Mucosa of descending colon (tissue), 3 donors: ENCODE data around the gene IFNG-AS1. TPM values are rescaled to one million over a fixed set of nuclear protein-coding genes. Genes with fewer than 3 reads are reported as not detected.

Experiments used
- ATAC-seq: fragments of 200-7000 bp; cut with Tn5 transposase; one replicate; pipeline ENCODE4 v1.9.1; 2020; ENCODE audit warnings: mild to moderate bottlenecking, moderate library complexity
- DNase-seq, 3 donors: peaks; one replicate each; pipeline ENCODE4 v3.0.0-alpha.2; 2020
- H3K36me3 ChIP-seq: fragments of 200-600 bp; one replicate; pipeline ENCODE4 v1.8.0; 2021; ENCODE audit warnings: low read depth, mild to moderate bottlenecking
- H3K4me1 ChIP-seq: fragments of 200-600 bp; one replicate; pipeline ENCODE4 v1.8.0; 2021; ENCODE audit warnings: low read depth, mild to moderate bottlenecking
- H3K4me3 ChIP-seq: fragments of 200-600 bp; one replicate; pipeline ENCODE4 v1.8.0; 2021; ENCODE audit warnings: mild to moderate bottlenecking
- H3K9me3 ChIP-seq: fragments of 200-600 bp; one replicate; pipeline ENCODE4 v1.8.0; 2021; ENCODE audit warnings: mild to moderate bottlenecking
- CTCF ChIP-seq: fragments of 200-600 bp; IDR thresholded peaks from one replicate; pipeline ENCODE4 v1.8.0; 2022; ENCODE audit warnings: antibody characterized with exemption, mild to moderate bottlenecking
- intact Hi-C, 2 donors: fragments of 100-400 bp; cut with DNase I in 1 of 2; cut with micrococcal nuclease in 1 of 2; formaldehyde crosslinking; loops; one replicate each; pipeline versions ENCODE4 v1.11.0 to v1.11.1; 2022; cut with DNase I, micrococcal nuclease
- total RNA-seq, 3 donors: library from RNA; stranded (reverse); fragmentation: NEBNext Ultra II Directional in 2 of 3; extraction: Animal tissue kit (Norgen Biotek cat#: 25700) in 2 of 3; gene quantifications; one replicate each; pipeline versions ENCODE4 v1.2.1 to v1.2.4, GENCODE V29; 2021 to 2023
- donor health status: DM: no; HTN: no; CAD: no; lungs with moderate emphysema.
- donor health status: DM: no; HTN: no; CAD: no.
- donor health status: DM: no; HTN: yes; CAD: no.

IFNG-AS1 gene
- total RNA-seq, 3 donors from 2014 or later, result 0.17 to 0.70 TPM; not detected in 1

DNA sequence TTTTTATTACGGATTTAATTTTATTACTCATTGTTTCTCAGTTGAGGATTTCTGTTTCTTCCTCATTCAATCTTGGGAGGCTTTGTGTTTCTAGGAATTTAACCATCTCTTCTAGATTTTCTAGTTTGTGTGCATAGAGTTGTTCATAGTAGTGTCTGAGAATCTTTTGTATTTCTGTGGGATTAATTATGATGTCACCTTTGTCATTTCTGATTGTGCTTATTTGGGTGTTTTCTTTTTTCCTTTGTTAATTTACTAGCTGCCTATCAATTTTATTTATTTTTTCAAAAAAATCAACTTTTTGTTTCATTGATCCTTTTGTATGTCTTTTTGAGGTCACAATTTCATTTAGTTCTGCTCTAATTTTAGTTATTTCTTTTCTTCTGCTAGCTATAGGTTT, 75.9 kb downstream of the IFNG-AS1 start:
- intact Hi-C loops, result no loop called here
- Histone ChIP-seq H3K9me3 (peaks cover 6% of the 10 kb centered on the region), H3K36me3 (no peaks in the 10 kb centered on the region), H3K4me3 (no peak overlapping the region), H3K4me1 (no peaks in the 10 kb centered on the region)
- no peak for TF ChIP-seq CTCF
- DNase-seq, result no peak
- no peak for ATAC-seq

DNA sequence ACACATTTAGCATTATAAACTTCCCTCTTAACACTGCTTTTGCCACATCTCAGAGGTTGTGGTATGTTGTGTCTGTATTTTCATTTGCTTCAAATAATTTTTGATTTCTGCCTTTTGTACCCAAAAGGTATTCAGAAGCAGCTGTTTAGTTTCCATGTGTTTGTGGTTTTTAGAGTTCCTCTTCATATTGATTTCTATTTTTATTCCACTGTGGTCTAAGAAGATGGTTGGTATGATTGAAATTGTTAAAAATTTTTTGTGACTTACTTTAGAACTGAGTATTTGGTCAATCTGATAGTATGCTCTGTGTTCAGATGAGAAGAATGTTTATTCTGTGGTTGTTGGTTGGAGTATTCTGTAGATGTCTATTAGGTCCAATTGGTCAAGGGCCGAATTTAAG, 76.4 kb downstream of the IFNG-AS1 start:
- intact Hi-C loops, result no loop called here
- no peak for DNase-seq
- TF ChIP-seq CTCF, result no peak
- Histone ChIP-seq H3K9me3 (peaks cover 6% of the 10 kb centered on the region), H3K4me1 (no peaks in the 10 kb centered on the region), H3K36me3 (no peaks in the 10 kb centered on the region), H3K4me3 (no peak overlapping the region)
- no peak for ATAC-seq

DNA sequence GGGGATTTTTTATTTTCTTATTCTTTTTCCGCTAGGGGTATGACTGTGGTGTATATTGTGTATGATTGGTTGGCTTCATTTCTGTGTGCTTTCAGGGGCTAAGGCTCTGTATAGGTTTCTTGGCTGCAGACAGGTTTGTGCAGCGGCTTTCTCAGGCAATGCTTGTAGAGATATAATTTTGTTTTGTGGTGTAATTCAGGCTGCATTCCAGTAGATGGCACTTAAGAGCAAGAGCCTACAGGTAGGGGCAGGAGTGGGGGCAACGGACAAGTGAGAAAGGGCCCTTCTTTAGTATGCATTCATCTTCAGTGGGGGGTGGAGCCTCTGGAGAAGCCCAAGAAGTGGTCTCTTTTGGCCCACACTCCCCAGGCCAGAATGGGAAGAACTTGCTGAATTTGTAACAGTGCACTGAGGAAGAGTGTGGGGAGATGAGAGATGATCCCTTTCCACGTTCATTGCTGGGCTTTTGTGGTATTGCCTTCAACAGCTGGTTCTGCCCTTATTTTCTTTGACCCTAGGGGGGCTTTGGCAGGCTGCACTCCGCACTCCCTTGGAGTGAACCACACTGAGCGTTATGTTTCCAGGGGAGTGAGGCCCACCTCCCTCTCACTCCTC, 78.6 kb downstream of the IFNG-AS1 start:
- intact Hi-C loops, result no loop called here
- TF ChIP-seq CTCF, result no peak
- H3K9me3 ChIP-seq, result peaks cover 6% of the 10 kb centered on the region

GRCh38 chr12:68069275-68069674, 80.0 kb downstream of the IFNG-AS1 start:
- Histone ChIP-seq H3K4me1 (no peaks in the 10 kb centered on the region), H3K36me3 (no peaks in the 10 kb centered on the region), H3K4me3 (no peak overlapping the region), H3K9me3 (peaks cover 6% of the 10 kb centered on the region)
- no peak for TF ChIP-seq CTCF
- intact Hi-C loops, result no loop called here
- ATAC-seq, result no peak
- DNase-seq, result no peak

More for the DNA sequence above, 78.6 kb downstream of the IFNG-AS1 start:
- H3K36me3 ChIP-seq, result no peaks in the 10 kb centered on the region
- ATAC-seq (no peak), DNase-seq (no peak)
- H3K4me1 ChIP-seq, result no peaks in the 10 kb centered on the region
- no peak overlapping the region for H3K4me3 ChIP-seq

Other genes starting within 250 kb of the IFNG-AS1 start
- gene IFNG, start 170.3 kb downstream of the IFNG-AS1 start, total RNA-seq, result not detected
- gene IL26, start 236.4 kb downstream of the IFNG-AS1 start, total RNA-seq, result not detected